HEK293 (cell line): ENCODE results near the gene C6orf120.

Source experiments
- EGR2 ChIP-seq: fragments of 450-650 bp; formaldehyde crosslinking; IDR thresholded peaks from 2 replicates; pipeline ENCODE4 v1.5.1; 2016; ENCODE audit warnings: low read depth, missing biosample characterization, missing genetic modification characterization
- HOXD13 ChIP-seq: sonication (generic); formaldehyde crosslinking; IDR thresholded peaks from 2 replicates; pipeline ENCODE4 v1.8.0; 2022; ENCODE audit warnings: missing genetic modification reagents, borderline replicate concordance
- IKZF3 ChIP-seq: fragments of 450-650 bp; IDR thresholded peaks from 2 replicates; pipeline ENCODE4 v1.5.0; 2018; ENCODE audit warnings: missing biosample characterization, mild to moderate bottlenecking, missing genetic modification characterization, moderate library complexity
- OVOL3 ChIP-seq: fragments of 450-650 bp; formaldehyde crosslinking; IDR thresholded peaks from 2 replicates; pipeline ENCODE4 v1.5.1; 2016; ENCODE audit warnings: missing biosample characterization, missing genetic modification characterization
- PRDM10 ChIP-seq: fragments of 450-650 bp; formaldehyde crosslinking; IDR thresholded peaks from 2 replicates; pipeline ENCODE4 v1.5.1; 2016; ENCODE audit warnings: missing biosample characterization, missing genetic modification characterization
- RBAK ChIP-seq: fragments of 450-650 bp; formaldehyde crosslinking; IDR thresholded peaks from 2 replicates; pipeline ENCODE4 v1.5.1; 2016; ENCODE audit warnings: missing biosample characterization, missing genetic modification characterization
- TCF7L2 ChIP-seq: IDR thresholded peaks from 2 replicates; pipeline ENCODE4 v1.6.1; 2011; ENCODE audit warnings: low read depth, mild to moderate bottlenecking, inconsistent platforms, low read length, moderate library complexity, borderline replicate concordance
- WT1 ChIP-seq: fragments of 450-650 bp; formaldehyde crosslinking; IDR thresholded peaks from 2 replicates; pipeline ENCODE4 v1.5.1; 2016; ENCODE audit warnings: missing biosample characterization, missing genetic modification characterization
- ZBTB10 ChIP-seq: fragments of 450-650 bp; formaldehyde crosslinking; IDR thresholded peaks from 2 replicates; pipeline ENCODE4 v1.5.1; 2016; ENCODE audit warnings: missing biosample characterization, missing genetic modification characterization
- ZBTB48 ChIP-seq: fragments of 450-650 bp; formaldehyde crosslinking; IDR thresholded peaks from 2 replicates; pipeline ENCODE4 v1.5.1; 2016; ENCODE audit warnings: missing biosample characterization, missing genetic modification characterization
- ZBTB7A ChIP-seq: fragments of 450-650 bp; formaldehyde crosslinking; IDR thresholded peaks from 2 replicates; pipeline ENCODE4 v1.5.1; 2016; ENCODE audit warnings: low read depth, missing biosample characterization, missing genetic modification characterization
- ZNF112 ChIP-seq: fragments of 450-650 bp; formaldehyde crosslinking; IDR thresholded peaks from 2 replicates; pipeline ENCODE4 v1.5.0; 2017; ENCODE audit warnings: missing biosample characterization, missing genetic modification characterization
- ZNF155 ChIP-seq: fragments of 450-650 bp; formaldehyde crosslinking; IDR thresholded peaks from 2 replicates; pipeline ENCODE4 v1.5.1; 2016; ENCODE audit warnings: missing biosample characterization, missing genetic modification characterization
- ZNF23 ChIP-seq: fragments of 450-650 bp; formaldehyde crosslinking; IDR thresholded peaks from 2 replicates; pipeline ENCODE4 v1.5.1; 2016; ENCODE audit warnings: missing biosample characterization, missing genetic modification characterization, borderline replicate concordance
- ZNF366 ChIP-seq: fragments of 450-650 bp; formaldehyde crosslinking; conservative IDR thresholded peaks from 2 replicates; pipeline ENCODE4 v1.5.1; 2016; ENCODE audit warnings: missing biosample characterization, missing genetic modification characterization
- ZNF426 ChIP-seq: fragments of 450-650 bp; formaldehyde crosslinking; IDR thresholded peaks from 2 replicates; pipeline ENCODE4 v1.5.1; 2017; ENCODE audit warnings: missing biosample characterization, missing genetic modification characterization, mild to moderate bottlenecking, inconsistent platforms, moderate library complexity
- ZNF518A ChIP-seq: fragments of 450-650 bp; formaldehyde crosslinking; conservative IDR thresholded peaks from 2 replicates; pipeline ENCODE4 v1.5.1; 2016; ENCODE audit warnings: low read depth, missing biosample characterization, missing genetic modification characterization
- ZNF624 ChIP-seq: fragments of 450-650 bp; formaldehyde crosslinking; IDR thresholded peaks from 2 replicates; pipeline ENCODE4 v1.5.1; 2017; ENCODE audit warnings: missing biosample characterization, missing genetic modification characterization
- ZNF664 ChIP-seq: fragments of 450-650 bp; formaldehyde crosslinking; IDR thresholded peaks from 2 replicates; pipeline ENCODE4 v1.5.1; 2016; ENCODE audit warnings: missing biosample characterization, missing genetic modification characterization
- ZNF707 ChIP-seq: fragments of 450-650 bp; formaldehyde crosslinking; IDR thresholded peaks from 2 replicates; pipeline ENCODE4 v1.5.1; 2016; ENCODE audit warnings: missing biosample characterization, missing genetic modification characterization
- ZNF76 ChIP-seq: fragments of 450-650 bp; formaldehyde crosslinking; IDR thresholded peaks from 2 replicates; pipeline ENCODE4; 2016; ENCODE audit warnings: low read depth, missing biosample characterization, missing genetic modification characterization, borderline replicate concordance
- ZNF768 ChIP-seq: fragments of 450-650 bp; formaldehyde crosslinking; IDR thresholded peaks from 2 replicates; pipeline ENCODE4 v1.5.1; 2018; ENCODE audit warnings: missing biosample characterization, mild to moderate bottlenecking, missing genetic modification characterization
- ZNF843 ChIP-seq: fragments of 450-650 bp; formaldehyde crosslinking; IDR thresholded peaks from 2 replicates; pipeline ENCODE4 v1.5.1; 2016; ENCODE audit warnings: missing biosample characterization, missing genetic modification characterization
- ZXDB ChIP-seq: fragments of 450-650 bp; formaldehyde crosslinking; IDR thresholded peaks from 2 replicates; pipeline ENCODE4 v1.5.1; 2016; ENCODE audit warnings: missing biosample characterization, missing genetic modification characterization
- TF ChIP-seq, protein P1 (sequence below): fragments of 450-650 bp; formaldehyde crosslinking; IDR thresholded peaks from 2 replicates; pipeline ENCODE4 v1.5.1; 2016; ENCODE audit warnings: missing biosample characterization, missing genetic modification characterization

Gene C6orf120

GRCh38 chr6:169701954-169702839 lies at the start of gene C6orf120, which contains the start of gene WDR27 (continued):
- TF ChIP-seq, protein P1, sequence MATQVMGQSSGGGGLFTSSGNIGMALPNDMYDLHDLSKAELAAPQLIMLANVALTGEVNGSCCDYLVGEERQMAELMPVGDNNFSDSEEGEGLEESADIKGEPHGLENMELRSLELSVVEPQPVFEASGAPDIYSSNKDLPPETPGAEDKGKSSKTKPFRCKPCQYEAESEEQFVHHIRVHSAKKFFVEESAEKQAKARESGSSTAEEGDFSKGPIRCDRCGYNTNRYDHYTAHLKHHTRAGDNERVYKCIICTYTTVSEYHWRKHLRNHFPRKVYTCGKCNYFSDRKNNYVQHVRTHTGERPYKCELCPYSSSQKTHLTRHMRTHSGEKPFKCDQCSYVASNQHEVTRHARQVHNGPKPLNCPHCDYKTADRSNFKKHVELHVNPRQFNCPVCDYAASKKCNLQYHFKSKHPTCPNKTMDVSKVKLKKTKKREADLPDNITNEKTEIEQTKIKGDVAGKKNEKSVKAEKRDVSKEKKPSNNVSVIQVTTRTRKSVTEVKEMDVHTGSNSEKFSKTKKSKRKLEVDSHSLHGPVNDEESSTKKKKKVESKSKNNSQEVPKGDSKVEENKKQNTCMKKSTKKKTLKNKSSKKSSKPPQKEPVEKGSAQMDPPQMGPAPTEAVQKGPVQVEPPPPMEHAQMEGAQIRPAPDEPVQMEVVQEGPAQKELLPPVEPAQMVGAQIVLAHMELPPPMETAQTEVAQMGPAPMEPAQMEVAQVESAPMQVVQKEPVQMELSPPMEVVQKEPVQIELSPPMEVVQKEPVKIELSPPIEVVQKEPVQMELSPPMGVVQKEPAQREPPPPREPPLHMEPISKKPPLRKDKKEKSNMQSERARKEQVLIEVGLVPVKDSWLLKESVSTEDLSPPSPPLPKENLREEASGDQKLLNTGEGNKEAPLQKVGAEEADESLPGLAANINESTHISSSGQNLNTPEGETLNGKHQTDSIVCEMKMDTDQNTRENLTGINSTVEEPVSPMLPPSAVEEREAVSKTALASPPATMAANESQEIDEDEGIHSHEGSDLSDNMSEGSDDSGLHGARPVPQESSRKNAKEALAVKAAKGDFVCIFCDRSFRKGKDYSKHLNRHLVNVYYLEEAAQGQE (tag by site-specific recombination), result no peak
- no peak for TF ChIP-seq ZNF707
- no peak for TF ChIP-seq ZBTB7A
- peak; percentile 54; the same call in 1 of the 2 replicates for TF ChIP-seq ZNF843 (tag by site-specific recombination)
- no peak for TF ChIP-seq WT1 (tag by site-specific recombination)
- TF ChIP-seq ZNF426 (tag by site-specific recombination), result no peak
- no peak for TF ChIP-seq OVOL3 (tag by site-specific recombination)
- peak; percentile 92 for TF ChIP-seq EGR2 (tag by site-specific recombination)
- TF ChIP-seq ZNF155 (tag by site-specific recombination), result no peak
- TF ChIP-seq HOXD13, result no peak
- peak; percentile 81 for TF ChIP-seq ZNF518A (tag by site-specific recombination)
- TF ChIP-seq ZNF664, result no peak
- no peak for TF ChIP-seq IKZF3
- no peak for TF ChIP-seq RBAK (tag by site-specific recombination)
- TF ChIP-seq ZXDB (tag by site-specific recombination), result peak; percentile 97
- TF ChIP-seq ZNF366 (tag by site-specific recombination), result no peak
- no peak for TF ChIP-seq ZNF112 (tag by site-specific recombination)
- TF ChIP-seq ZNF768 (tag by site-specific recombination), result no peak
- no peak for TF ChIP-seq ZBTB48 (tag by site-specific recombination)
- no peak for TF ChIP-seq PRDM10 (tag by site-specific recombination)
- TF ChIP-seq ZBTB10 (tag by site-specific recombination), result peak; percentile 59
- no peak for TF ChIP-seq ZNF23 (tag by site-specific recombination)
- no peak for TF ChIP-seq TCF7L2
- TF ChIP-seq ZNF624, result no peak
- peak; percentile 28; the same call in 1 of the 2 replicates for TF ChIP-seq ZNF76 (tag by site-specific recombination)
